SK-N-SH treated with all-trans-retinoic acid at 6 μM for 48 hours (cell line): Measurements from ENCODE around the gene NKX6-2.

Source experiments
- ARNTL ChIP-seq: fragments of 450-650 bp; formaldehyde crosslinking; IDR thresholded peaks from 2 replicates; pipeline ENCODE4 v1.5.0; 2020; ENCODE audit warnings: low read depth, mild to moderate bottlenecking, moderate library complexity, borderline replicate concordance
- GLIS3 ChIP-seq: fragments of 250-450 bp; sonication (Bioruptor Pico); IDR thresholded peaks from 2 replicates; pipeline ENCODE4 v1.5.0; 2020; ENCODE audit warnings: mild to moderate bottlenecking, moderate library complexity
- RARB ChIP-seq: fragments of 250-450 bp; sonication (Bioruptor Pico); IDR thresholded peaks from 2 replicates; pipeline ENCODE4 v1.8.0; 2021; ENCODE audit warnings: mild to moderate bottlenecking, moderate library complexity
- ZC3H10 ChIP-seq: fragments of 250-450 bp; sonication (Bioruptor Pico); IDR thresholded peaks from 2 replicates; pipeline ENCODE4 v1.5.1; 2021; ENCODE audit warnings: mild to moderate bottlenecking, moderate library complexity
- ZFP3 ChIP-seq: fragments of 250-450 bp; sonication (Bioruptor Pico); IDR thresholded peaks from 2 replicates; pipeline ENCODE4 v1.5.0; 2020; ENCODE audit warnings: mild to moderate bottlenecking, moderate library complexity
- ZNF70 ChIP-seq: fragments of 450-650 bp; formaldehyde crosslinking; IDR thresholded peaks from 2 replicates; pipeline ENCODE4 v1.5.0; 2020; ENCODE audit warnings: mild to moderate bottlenecking, moderate library complexity
- ZNF8 ChIP-seq: fragments of 450-650 bp; formaldehyde crosslinking; IDR thresholded peaks from 2 replicates; pipeline ENCODE4 v1.5.0; 2020; ENCODE audit warnings: mild to moderate bottlenecking, moderate library complexity
- TF ChIP-seq, protein P1 (sequence below): fragments of 250-450 bp; sonication (Bioruptor Pico); IDR thresholded peaks from 2 replicates; pipeline ENCODE4 v1.8.0; 2020; ENCODE audit warnings: mild to moderate bottlenecking, moderate library complexity, borderline replicate concordance

DNA sequence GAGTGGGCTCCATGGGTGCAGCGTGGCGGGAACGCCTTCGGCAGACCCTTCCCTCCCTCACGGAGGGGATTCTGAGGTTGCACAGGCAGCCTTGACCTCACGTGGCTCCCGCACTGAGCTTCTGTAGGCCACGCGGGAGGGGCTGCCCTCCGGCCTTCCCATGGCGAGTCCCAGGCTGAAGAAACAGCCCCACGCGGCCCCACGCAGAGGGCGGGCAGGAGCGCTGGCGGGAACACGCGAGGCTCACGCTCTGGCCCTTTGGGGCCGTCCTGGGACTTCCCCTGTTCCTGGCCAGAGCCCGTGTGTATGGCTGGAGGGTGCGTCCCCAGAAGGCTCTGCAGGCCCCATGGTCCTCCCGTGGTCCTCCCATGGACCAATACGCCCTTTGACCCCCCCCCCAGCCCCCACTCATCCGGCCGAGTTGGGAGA lies 21.7 kb upstream of the NKX6-2 start:
- TF ChIP-seq ARNTL (no peak), ZNF70 (CRISPR knock-in tag) (no peak), GLIS3 (CRISPR knock-in tag) (no peak), ZC3H10 (no peak), RARB (no peak), ZFP3 (CRISPR knock-in tag) (no peak), ZNF8 (CRISPR knock-in tag) (no peak)
- TF ChIP-seq, protein P1, sequence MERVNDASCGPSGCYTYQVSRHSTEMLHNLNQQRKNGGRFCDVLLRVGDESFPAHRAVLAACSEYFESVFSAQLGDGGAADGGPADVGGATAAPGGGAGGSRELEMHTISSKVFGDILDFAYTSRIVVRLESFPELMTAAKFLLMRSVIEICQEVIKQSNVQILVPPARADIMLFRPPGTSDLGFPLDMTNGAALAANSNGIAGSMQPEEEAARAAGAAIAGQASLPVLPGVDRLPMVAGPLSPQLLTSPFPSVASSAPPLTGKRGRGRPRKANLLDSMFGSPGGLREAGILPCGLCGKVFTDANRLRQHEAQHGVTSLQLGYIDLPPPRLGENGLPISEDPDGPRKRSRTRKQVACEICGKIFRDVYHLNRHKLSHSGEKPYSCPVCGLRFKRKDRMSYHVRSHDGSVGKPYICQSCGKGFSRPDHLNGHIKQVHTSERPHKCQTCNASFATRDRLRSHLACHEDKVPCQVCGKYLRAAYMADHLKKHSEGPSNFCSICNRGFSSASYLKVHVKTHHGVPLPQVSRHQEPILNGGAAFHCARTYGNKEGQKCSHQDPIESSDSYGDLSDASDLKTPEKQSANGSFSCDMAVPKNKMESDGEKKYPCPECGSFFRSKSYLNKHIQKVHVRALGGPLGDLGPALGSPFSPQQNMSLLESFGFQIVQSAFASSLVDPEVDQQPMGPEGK (CRISPR knock-in tag) = no peak
